ENCODE measurements around the gene MTERF4.

DNA sequence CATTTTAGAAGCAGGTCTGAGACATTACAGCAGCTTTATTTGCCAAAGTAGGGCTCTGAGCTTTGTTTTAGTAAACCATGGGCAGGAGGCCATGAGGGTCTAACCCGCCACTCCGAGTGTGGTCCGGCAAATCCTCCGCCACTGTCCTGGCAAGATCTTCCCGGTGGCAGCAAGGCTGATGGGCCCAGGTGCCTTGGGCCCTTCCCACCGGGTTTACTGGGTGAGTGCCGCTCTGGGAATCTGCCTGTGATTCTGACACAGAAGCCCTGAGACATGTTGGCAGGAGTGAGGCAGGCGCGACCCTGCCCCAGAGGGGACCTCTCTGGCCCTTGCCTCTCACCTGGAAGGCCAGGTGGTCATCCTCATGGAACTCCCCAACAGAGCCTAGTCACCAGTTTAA lies 29.9 kb downstream of the MTERF4 start:
- TF ChIP-seq GATA1 (IDR thresholded peaks at IDR 0.05; ENCODE audit: low read depth, low read length) (no peak), POLR2A (IDR thresholded peaks at IDR 0.05; ENCODE audit: low read length) (no peak)

All from erythroblast (primary cell).